ENCODE results near the gene GSTO2.

The GSTO2 gene

DNA sequence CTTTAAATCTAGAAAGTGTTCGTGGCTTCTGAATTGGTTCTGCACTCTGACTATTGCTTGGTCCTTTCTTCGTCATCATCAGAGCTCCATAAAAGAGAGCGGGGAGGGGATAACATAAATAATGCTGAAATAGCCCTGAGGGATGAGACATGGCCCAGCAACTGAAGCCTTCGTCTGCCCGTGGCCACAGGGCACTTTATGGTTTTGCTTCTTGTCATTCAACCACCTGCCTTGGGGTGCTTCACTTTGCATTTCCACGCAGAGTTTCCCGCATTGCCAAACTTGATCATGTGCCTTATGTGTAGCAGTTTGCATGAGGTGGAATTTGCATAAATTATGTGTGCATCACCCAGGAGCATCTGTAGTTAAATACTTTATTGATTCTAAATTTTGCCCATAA is 15.9 kb downstream of the GSTO2 start:
- Histone ChIP-seq H3K27ac (ENCODE audit: low read depth, low read length) (no peak overlapping the region), H3K4me3 (ENCODE audit: low read length) (no peak overlapping the region), H3K36me3 (ENCODE audit: insufficient read depth, low read length) (no peaks in the 10 kb centered on the region; the same call in 1 of the 2 replicates), H3K9ac (ENCODE audit: low read depth, low read length) (no peak overlapping the region), H3K4me1 (ENCODE audit: insufficient read depth, low read length) (no peaks in the 10 kb centered on the region), H3K27me3 (ENCODE audit: insufficient read depth, low read length) (no peaks in the 10 kb centered on the region), H3K9me3 (ENCODE audit: insufficient read depth, low read depth, low read length) (no peaks in the 10 kb centered on the region)
- WGBS: 91% methylated on average over 7 of the region's 7 CpGs

DNA sequence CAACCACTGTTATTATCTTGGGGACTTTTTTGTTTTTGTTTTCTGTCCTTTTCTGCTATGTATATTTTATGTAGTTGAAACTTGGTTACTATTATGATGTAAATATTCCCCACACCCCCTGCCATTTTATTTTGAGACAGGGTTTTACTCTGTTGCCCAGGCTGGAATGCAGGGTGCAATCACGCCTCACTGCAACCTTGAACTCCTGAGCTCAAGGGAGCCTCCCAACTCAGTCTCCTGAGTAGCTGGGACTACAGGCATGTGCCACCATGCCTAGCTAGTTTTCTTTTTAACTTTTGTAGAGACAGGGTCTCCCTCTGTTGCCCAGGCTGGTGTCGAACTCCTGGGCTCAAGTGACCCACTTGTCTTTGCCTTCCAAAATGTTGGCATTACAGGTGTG is 18.0 kb downstream of the GSTO2 start:
- H3K4me3 ChIP-seq (ENCODE audit: low read length): no peak overlapping the region
- H3K36me3 ChIP-seq (ENCODE audit: insufficient read depth, low read length): no peaks in the 10 kb centered on the region; the same call in 1 of the 2 replicates
- peaks cover 7% of the 10 kb centered on the region; the same call in 1 of the 2 replicates for H3K27me3 ChIP-seq (ENCODE audit: insufficient read depth, low read length)
- H3K4me1 ChIP-seq (ENCODE audit: insufficient read depth, low read length): peaks cover 8% of the 10 kb centered on the region
- no peak overlapping the region for H3K9ac ChIP-seq (ENCODE audit: low read depth, low read length)
- no peaks in the 10 kb centered on the region for H3K9me3 ChIP-seq (ENCODE audit: insufficient read depth, low read depth, low read length)
- 89% methylated on average over 2 of the region's 2 CpGs for WGBS
- H3K27ac ChIP-seq (ENCODE audit: low read depth, low read length): no peak overlapping the region

GRCh38 chr10:104288355-104288754 is 19.4 kb downstream of the GSTO2 start:
- Histone ChIP-seq H3K9ac (ENCODE audit: low read depth, low read length) (no peak overlapping the region), H3K4me1 (ENCODE audit: insufficient read depth, low read length) (peaks cover 9% of the 10 kb centered on the region), H3K27ac (ENCODE audit: low read depth, low read length) (no peak overlapping the region), H3K36me3 (ENCODE audit: insufficient read depth, low read length) (no peaks in the 10 kb centered on the region), H3K27me3 (ENCODE audit: insufficient read depth, low read length) (peaks cover 7% of the 10 kb centered on the region; the same call in 1 of the 2 replicates), H3K4me3 (ENCODE audit: low read length) (no peak overlapping the region), H3K9me3 (ENCODE audit: insufficient read depth, low read depth, low read length) (no peaks in the 10 kb centered on the region)
- WGBS: 87% methylated on average over 1 of the region's 1 CpG

GRCh38 chr10:104291439-104291951 is 22.5 kb downstream of the GSTO2 start:
- 2% methylated on average over 23 of the region's 26 CpGs for WGBS
- Histone ChIP-seq H3K4me3 (ENCODE audit: low read length) (peak overlapping the region; percentile 13; the same call in 1 of the 2 replicates), H3K4me1 (ENCODE audit: insufficient read depth, low read length) (peaks cover 9% of the 10 kb centered on the region), H3K36me3 (ENCODE audit: insufficient read depth, low read length) (no peaks in the 10 kb centered on the region), H3K9ac (ENCODE audit: low read depth, low read length) (no peak overlapping the region), H3K9me3 (ENCODE audit: insufficient read depth, low read depth, low read length) (no peaks in the 10 kb centered on the region), H3K27me3 (ENCODE audit: insufficient read depth, low read length) (peaks cover 7% of the 10 kb centered on the region; the same call in 1 of the 2 replicates), H3K27ac (ENCODE audit: low read depth, low read length) (no peak overlapping the region)

DNA sequence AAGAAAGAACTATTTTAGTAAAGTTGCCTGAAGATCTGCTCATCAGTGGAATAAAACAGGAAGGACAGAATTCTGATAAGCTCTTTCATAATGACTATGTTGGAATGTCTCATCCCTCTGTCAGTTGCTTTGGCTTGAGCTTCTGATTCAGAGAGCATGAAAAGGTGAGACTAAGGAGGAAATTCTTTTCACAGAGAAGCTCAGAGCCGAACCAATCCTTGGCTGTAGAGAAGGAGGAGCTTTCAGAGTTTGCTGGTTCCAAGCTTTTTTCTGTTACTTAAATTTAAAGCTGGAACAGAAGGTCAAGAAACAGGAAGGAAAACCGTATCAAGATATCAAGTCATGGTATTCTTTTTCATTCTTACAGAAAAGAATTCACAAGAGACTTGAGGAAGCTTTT is 24.0 kb downstream of the GSTO2 start:
- H3K36me3 ChIP-seq (ENCODE audit: insufficient read depth, low read length): no peaks in the 10 kb centered on the region
- no peak overlapping the region for H3K4me3 ChIP-seq (ENCODE audit: low read length)
- peaks cover 12% of the 10 kb centered on the region for H3K4me1 ChIP-seq (ENCODE audit: insufficient read depth, low read length)
- no peaks in the 10 kb centered on the region for H3K9me3 ChIP-seq (ENCODE audit: insufficient read depth, low read depth, low read length)
- no peak overlapping the region for H3K9ac ChIP-seq (ENCODE audit: low read depth, low read length)
- 87% methylated on average over 2 of the region's 2 CpGs for WGBS
- peaks cover 7% of the 10 kb centered on the region; the same call in 1 of the 2 replicates for H3K27me3 ChIP-seq (ENCODE audit: insufficient read depth, low read length)
- H3K27ac ChIP-seq (ENCODE audit: low read depth, low read length): no peak overlapping the region

- Histone ChIP-seq H3K27ac (ENCODE audit: low read depth, low read length) (no peak overlapping the region), H3K4me3 (ENCODE audit: low read length) (no peak overlapping the region), H3K36me3 (ENCODE audit: insufficient read depth, low read length) (no peaks in the 10 kb centered on the region), H3K4me1 (ENCODE audit: insufficient read depth, low read length) (peaks cover 12% of the 10 kb centered on the region), H3K9me3 (ENCODE audit: insufficient read depth, low read depth, low read length) (no peaks in the 10 kb centered on the region), H3K27me3 (ENCODE audit: insufficient read depth, low read length) (peaks cover 7% of the 10 kb centered on the region; the same call in 1 of the 2 replicates), H3K9ac (ENCODE audit: low read depth, low read length) (no peak overlapping the region)
- WGBS: 92% methylated on average over 4 of the region's 5 CpGs
Measured at GRCh38 chr10:104293781-104294321, 24.9 kb downstream of the GSTO2 start.

GRCh38 chr10:104296687-104297436 is 27.9 kb downstream of the GSTO2 start:
- H3K9me3 ChIP-seq (ENCODE audit: insufficient read depth, low read depth, low read length): no peaks in the 10 kb centered on the region
- no peak overlapping the region for H3K9ac ChIP-seq (ENCODE audit: low read depth, low read length)
- peaks cover 4% of the 10 kb centered on the region for H3K4me1 ChIP-seq (ENCODE audit: insufficient read depth, low read length)
- no peak overlapping the region for H3K27ac ChIP-seq (ENCODE audit: low read depth, low read length)
- H3K36me3 ChIP-seq (ENCODE audit: insufficient read depth, low read length): no peaks in the 10 kb centered on the region
- 96% methylated on average over 10 of the region's 10 CpGs for WGBS
- no peaks in the 10 kb centered on the region for H3K27me3 ChIP-seq (ENCODE audit: insufficient read depth, low read length)
- H3K4me3 ChIP-seq (ENCODE audit: low read length): no peak overlapping the region

GRCh38 chr10:104297697-104298660 is 29.0 kb downstream of the GSTO2 start:
- no peaks in the 10 kb centered on the region for H3K27me3 ChIP-seq (ENCODE audit: insufficient read depth, low read length)
- no peaks in the 10 kb centered on the region for H3K36me3 ChIP-seq (ENCODE audit: insufficient read depth, low read length)
- 59% methylated on average over 15 of the region's 17 CpGs for WGBS
- H3K4me1 ChIP-seq (ENCODE audit: insufficient read depth, low read length): peaks cover 2% of the 10 kb centered on the region; the same call in 1 of the 2 replicates
- H3K4me3 ChIP-seq (ENCODE audit: low read length): no peak overlapping the region
- no peak overlapping the region for H3K27ac ChIP-seq (ENCODE audit: low read depth, low read length)
- H3K9ac ChIP-seq (ENCODE audit: low read depth, low read length): no peak overlapping the region
- H3K9me3 ChIP-seq (ENCODE audit: insufficient read depth, low read depth, low read length): 0 out of 2 replicates have a peak, but pooled peaks cover under 1% of the 10 kb centered on the region

DNA sequence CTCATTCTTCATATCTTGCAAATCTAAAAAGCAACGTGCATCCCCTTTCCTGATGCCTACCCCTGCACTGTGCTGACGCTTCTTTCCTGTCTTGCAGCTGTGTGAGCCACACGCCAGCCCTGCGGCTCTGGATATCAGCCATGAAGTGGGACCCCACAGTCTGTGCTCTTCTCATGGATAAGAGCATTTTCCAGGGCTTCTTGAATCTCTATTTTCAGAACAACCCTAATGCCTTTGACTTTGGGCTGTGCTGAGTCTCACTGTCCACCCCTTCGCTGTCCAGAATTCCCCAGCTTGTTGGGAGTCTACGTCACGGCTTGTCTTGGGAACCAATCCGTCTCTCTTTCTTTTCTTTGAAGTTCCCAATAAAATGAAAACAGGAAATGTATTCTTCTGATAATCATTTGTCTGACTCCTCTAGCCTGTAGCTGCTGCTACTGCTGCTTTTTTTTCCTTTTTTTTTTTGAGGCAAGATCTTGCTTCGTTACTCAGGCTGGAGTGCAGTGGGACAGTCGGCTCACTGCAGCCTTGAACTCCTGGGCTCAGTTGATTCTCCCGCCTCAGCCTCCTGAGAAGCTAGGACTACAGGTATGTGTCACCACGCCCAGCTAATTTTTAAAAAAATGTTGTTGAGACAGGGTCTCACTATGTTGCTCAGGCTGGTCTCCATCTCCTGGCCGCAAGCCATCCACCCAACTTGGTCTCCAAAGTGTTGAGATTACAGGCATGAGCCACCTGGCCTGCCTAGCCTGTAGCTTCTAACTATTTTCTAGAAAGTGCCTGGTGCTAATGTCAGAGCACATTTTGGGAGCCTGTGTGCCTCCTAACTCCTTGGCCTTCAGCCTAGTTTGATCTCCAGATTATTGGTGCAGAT is 30.3 kb downstream of the GSTO2 start:
- Histone ChIP-seq H3K9me3 (ENCODE audit: insufficient read depth, low read depth, low read length) (peaks cover 14% of the 10 kb centered on the region; the same call in 1 of the 2 replicates), H3K4me1 (ENCODE audit: insufficient read depth, low read length) (0 out of 2 replicates have a peak, but pooled peaks cover 2% of the 10 kb centered on the region), H3K9ac (ENCODE audit: low read depth, low read length) (no peak overlapping the region), H3K27me3 (ENCODE audit: insufficient read depth, low read length) (no peaks in the 10 kb centered on the region), H3K4me3 (ENCODE audit: low read length) (no peak overlapping the region), H3K36me3 (ENCODE audit: insufficient read depth, low read length) (no peaks in the 10 kb centered on the region), H3K27ac (ENCODE audit: low read depth, low read length) (no peak overlapping the region)
- 93% methylated on average over 13 of the region's 13 CpGs for WGBS

Measured in HUES64 (cell line).